HG02981 (cell line): ENCODE results near the gene PTPRZ1.

Experiments used
- ATAC-seq: cut with Tn5 transposase; IDR thresholded peaks from one replicate; pipeline ENCODE4 v1.9.1; 2021; ENCODE audit warnings: mild to moderate bottlenecking, moderate library complexity; ENCODE audit not compliant: unreplicated experiment

The PTPRZ1 gene

GRCh38 chr7:122103064-122103463, 230.1 kb downstream of the PTPRZ1 start:
- ATAC-seq, result no peak
